Panc1 (cell line): ENCODE results near the gene MTHFS. TPM values are rescaled to one million over a fixed set of nuclear protein-coding genes. Genes with fewer than 3 reads are reported as not detected.

Experiments used
- ATAC-seq: fragments of 200-7000 bp; cut with Tn5 transposase; 2 replicates; pipeline ENCODE4 v1.9.1; 2020; ENCODE audit warnings: mild to moderate bottlenecking, moderate library complexity
- BruUV-seq: library from RNA; stranded (reverse); fragments of 400-500 nt; replicated peaks from 2 replicates; lab custom pipeline; 2021; lab: Mats Ljungman, UMichigan
- CTCF ChIA-PET: fragments of 300-600 bp; sonication (Branson Sonifier 250); formaldehyde crosslinking; loops from one replicate; lab custom pipeline; 2022; ENCODE audit warnings: antibody characterized with exemption; lab: Charles Lee
- POLR2A ChIA-PET: fragments of 300-600 bp; sonication (Branson Sonifier 250); formaldehyde crosslinking; loops from one replicate; lab custom pipeline; 2022; ENCODE audit warnings: antibody characterized with exemption; lab: Charles Lee
- DNase-seq: peaks from one replicate; pipeline ENCODE4 v3.0.0-alpha.2; 2010; ENCODE audit warnings: low read depth, low spot score
- H3K27ac ChIP-seq: 2 replicates; pipeline ENCODE4 v1.5.1; 2011; ENCODE audit warnings: mild to moderate bottlenecking, low read length, inconsistent platforms
- H3K27me3 ChIP-seq: fragments of 200-500 bp; sonication (Bioruptor generic); 2 replicates; pipeline ENCODE4 v1.6.0; 2014; ENCODE audit warnings: low read length, inconsistent platforms; ENCODE audit not compliant: control insufficient read depth, insufficient read depth
- H3K36me3 ChIP-seq: fragments of 200-500 bp; sonication (Bioruptor generic); 2 replicates; pipeline ENCODE4 v1.5.1; 2014; ENCODE audit warnings: inconsistent platforms, mild to moderate bottlenecking, low read length, moderate library complexity; ENCODE audit not compliant: control insufficient read depth, insufficient read depth
- H3K4me1 ChIP-seq: 2 replicates; pipeline ENCODE4 v1.5.1; 2011; ENCODE audit warnings: inconsistent platforms, mild to moderate bottlenecking, low read length, moderate library complexity; ENCODE audit not compliant: control insufficient read depth, insufficient read depth
- H3K4me3 ChIP-seq, 2 experiments: 2 replicates each; pipeline ENCODE4 v1.5.1; 2011 to 2012; ENCODE audit warnings: low read depth in 2 of 2, low read length in 2 of 2, mild to moderate bottlenecking in 2 of 2, inconsistent platforms in 1 of 2, moderate library complexity in 1 of 2
- H3K9me3 ChIP-seq: fragments of 200-500 bp; sonication (Bioruptor generic); 2 replicates; pipeline ENCODE4 v1.5.1; 2014; ENCODE audit warnings: low read depth, mild to moderate bottlenecking, inconsistent platforms, low read length, moderate library complexity; ENCODE audit not compliant: control insufficient read depth, insufficient read depth
- CTCF ChIP-seq: fragments of 450-650 bp; IDR thresholded peaks from 2 replicates; pipeline ENCODE4 v1.5.1; 2017; ENCODE audit warnings: mild to moderate bottlenecking
- POLR2AphosphoS5 ChIP-seq: IDR thresholded peaks from 2 replicates; pipeline ENCODE4 v1.6.1; 2012; ENCODE audit warnings: mild to moderate bottlenecking, low read depth, low read length, moderate library complexity
- SIN3A ChIP-seq: IDR thresholded peaks from 2 replicates; pipeline ENCODE4 v1.6.1; 2012; ENCODE audit warnings: low read depth, mild to moderate bottlenecking, low read length, moderate library complexity, borderline replicate concordance; ENCODE audit not compliant: insufficient read depth
- TCF7L2 ChIP-seq: IDR thresholded peaks from 2 replicates; pipeline ENCODE4 v1.6.1; 2011; ENCODE audit warnings: mild to moderate bottlenecking, low read depth, low read length, inconsistent platforms
- in situ Hi-C: cut with HindIII; loops from 2 replicates; pipeline ENCODE4 v1.10.0; 2016; ENCODE audit warnings: low sequenced_read_pairs, low pct_unique_long_range_greater_than_20kb
- intact Hi-C: fragments of 100-400 bp; cut with micrococcal nuclease; formaldehyde crosslinking; loops from one replicate; pipeline ENCODE4 v1.10.0; 2022; ENCODE audit not compliant: unreplicated experiment
- total RNA-seq: library from RNA; stranded (reverse); gene quantifications from one replicate; pipeline ENCODE4 v1.2.1, GENCODE V29; 2021; ENCODE audit not compliant: unreplicated experiment
- TF ChIP-seq, protein P1 (sequence below), 2 experiments: IDR thresholded peaks; 2 replicates each; pipeline ENCODE4 v1.6.1; 2011 to 2012; ENCODE audit warnings: low read depth in 2 of 2, control low read depth in 1 of 2, low read length in 1 of 2, mild to moderate bottlenecking in 1 of 2, moderate library complexity in 1 of 2; ENCODE audit not compliant: insufficient read depth in 1 of 2

Gene MTHFS
- total RNA-seq, 1 experiment from 2014 or later = 50.0 TPM

- Histone ChIP-seq H3K36me3 (peaks cover 3% of the 10 kb centered on the region; the same call in 1 of the 2 replicates), H3K27me3 (no peaks in the 10 kb centered on the region), H3K9me3 (no peaks in the 10 kb centered on the region), H3K4me3 (no peak overlapping the region), H3K4me1 (no peaks in the 10 kb centered on the region), H3K27ac (no peak overlapping the region)
- no TSS peak for BruUV-seq
- ATAC-seq (no peak), DNase-seq (no peak)
- CTCF ChIA-PET = no interaction called here
- no peak for TF ChIP-seq TCF7L2
- TF ChIP-seq, protein P1, sequence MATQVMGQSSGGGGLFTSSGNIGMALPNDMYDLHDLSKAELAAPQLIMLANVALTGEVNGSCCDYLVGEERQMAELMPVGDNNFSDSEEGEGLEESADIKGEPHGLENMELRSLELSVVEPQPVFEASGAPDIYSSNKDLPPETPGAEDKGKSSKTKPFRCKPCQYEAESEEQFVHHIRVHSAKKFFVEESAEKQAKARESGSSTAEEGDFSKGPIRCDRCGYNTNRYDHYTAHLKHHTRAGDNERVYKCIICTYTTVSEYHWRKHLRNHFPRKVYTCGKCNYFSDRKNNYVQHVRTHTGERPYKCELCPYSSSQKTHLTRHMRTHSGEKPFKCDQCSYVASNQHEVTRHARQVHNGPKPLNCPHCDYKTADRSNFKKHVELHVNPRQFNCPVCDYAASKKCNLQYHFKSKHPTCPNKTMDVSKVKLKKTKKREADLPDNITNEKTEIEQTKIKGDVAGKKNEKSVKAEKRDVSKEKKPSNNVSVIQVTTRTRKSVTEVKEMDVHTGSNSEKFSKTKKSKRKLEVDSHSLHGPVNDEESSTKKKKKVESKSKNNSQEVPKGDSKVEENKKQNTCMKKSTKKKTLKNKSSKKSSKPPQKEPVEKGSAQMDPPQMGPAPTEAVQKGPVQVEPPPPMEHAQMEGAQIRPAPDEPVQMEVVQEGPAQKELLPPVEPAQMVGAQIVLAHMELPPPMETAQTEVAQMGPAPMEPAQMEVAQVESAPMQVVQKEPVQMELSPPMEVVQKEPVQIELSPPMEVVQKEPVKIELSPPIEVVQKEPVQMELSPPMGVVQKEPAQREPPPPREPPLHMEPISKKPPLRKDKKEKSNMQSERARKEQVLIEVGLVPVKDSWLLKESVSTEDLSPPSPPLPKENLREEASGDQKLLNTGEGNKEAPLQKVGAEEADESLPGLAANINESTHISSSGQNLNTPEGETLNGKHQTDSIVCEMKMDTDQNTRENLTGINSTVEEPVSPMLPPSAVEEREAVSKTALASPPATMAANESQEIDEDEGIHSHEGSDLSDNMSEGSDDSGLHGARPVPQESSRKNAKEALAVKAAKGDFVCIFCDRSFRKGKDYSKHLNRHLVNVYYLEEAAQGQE (IDR thresholded peaks at IDR 0.05; ENCODE audit: insufficient read depth in 1 of 2, low read depth in 2 of 2, low read length in 1 of 2) = no peak
- TF ChIP-seq POLR2AphosphoS5 = no peak
- no peak for TF ChIP-seq CTCF
- TF ChIP-seq SIN3A = no peak
- POLR2A ChIA-PET = no interaction called here
- intact Hi-C loops (no loop called here), in situ Hi-C loops (no loop called here)
Observed at GRCh38 chr15:79829950-79830349, 66.9 kb downstream of the MTHFS start.

GRCh38 chr15:79828447-79828846, 68.4 kb downstream of the MTHFS start:
- Histone ChIP-seq H3K4me3 (no peak overlapping the region), H3K27me3 (no peaks in the 10 kb centered on the region), H3K27ac (no peak overlapping the region), H3K36me3 (no peaks in the 10 kb centered on the region; the same call in 1 of the 2 replicates), H3K4me1 (no peaks in the 10 kb centered on the region), H3K9me3 (no peaks in the 10 kb centered on the region)
- ChIA-PET POLR2A (no interaction called here), CTCF (no interaction called here)
- DNase-seq = no peak
- no peak for TF ChIP-seq TCF7L2
- TF ChIP-seq SIN3A = no peak
- TF ChIP-seq, protein P1 (IDR thresholded peaks at IDR 0.05; ENCODE audit: insufficient read depth in 1 of 2, low read depth in 2 of 2, low read length in 1 of 2) = no peak
- TF ChIP-seq POLR2AphosphoS5 = no peak
- intact Hi-C loops = no loop called here
- no peak for ATAC-seq
- no TSS peak for BruUV-seq
- in situ Hi-C loops = no loop called here
